ENCODE measurements around the gene GHITM.
"Not testable (repeated sequence)": the region's sequence is repeated elsewhere in the genome, so short reads cannot be mapped to it uniquely, and the experiment has no call there.

GHITM gene

DNA sequence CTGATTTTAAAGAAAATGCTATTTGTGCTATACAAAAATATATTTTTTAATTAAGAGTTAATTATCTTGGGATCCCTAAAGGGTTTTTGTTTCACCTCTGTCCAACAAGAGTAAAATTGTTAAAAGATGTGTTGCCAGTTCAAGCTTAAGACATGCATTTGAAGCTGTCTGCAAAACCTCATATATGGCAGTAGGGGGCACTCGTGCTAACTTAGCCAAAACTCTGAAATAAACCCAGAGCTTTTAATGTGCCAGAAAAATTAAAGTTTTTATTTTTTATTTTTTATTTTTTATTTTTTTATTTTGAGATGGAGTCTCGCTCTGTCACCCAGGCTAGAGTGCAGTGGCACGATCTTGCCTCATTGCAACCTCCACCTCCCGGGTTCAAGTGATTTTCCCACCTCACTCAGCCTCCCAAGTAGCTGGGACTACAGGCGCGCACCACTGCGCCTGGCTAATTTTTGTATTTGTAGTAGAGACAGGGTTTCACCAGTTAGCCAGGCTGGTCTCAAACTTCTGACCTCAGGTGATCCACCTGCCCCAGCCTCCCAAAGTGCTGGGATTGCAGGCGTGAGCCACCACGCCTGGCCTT lies 8.8 kb downstream of the GHITM start:
- DNase-seq = peak in 3 of 6 experiments; percentile 21 to 50 (median 21)

DNA sequence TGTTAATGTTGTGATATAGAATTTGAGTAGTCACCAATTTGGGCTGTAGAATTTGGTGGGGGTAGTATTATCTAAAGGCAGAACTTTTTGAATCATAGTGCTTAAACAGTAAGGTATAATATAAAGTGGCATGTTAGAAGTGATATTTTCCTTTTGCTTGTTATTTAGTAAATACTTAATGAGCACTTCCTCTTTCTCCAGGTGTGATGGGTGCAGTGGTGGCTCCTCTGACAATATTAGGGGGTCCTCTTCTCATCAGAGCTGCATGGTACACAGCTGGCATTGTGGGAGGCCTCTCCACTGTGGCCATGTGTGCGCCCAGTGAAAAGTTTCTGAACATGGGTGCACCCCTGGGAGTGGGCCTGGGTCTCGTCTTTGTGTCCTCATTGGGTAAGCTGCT lies 10.5 kb downstream of the GHITM start:
- no peak for DNase-seq

DNA sequence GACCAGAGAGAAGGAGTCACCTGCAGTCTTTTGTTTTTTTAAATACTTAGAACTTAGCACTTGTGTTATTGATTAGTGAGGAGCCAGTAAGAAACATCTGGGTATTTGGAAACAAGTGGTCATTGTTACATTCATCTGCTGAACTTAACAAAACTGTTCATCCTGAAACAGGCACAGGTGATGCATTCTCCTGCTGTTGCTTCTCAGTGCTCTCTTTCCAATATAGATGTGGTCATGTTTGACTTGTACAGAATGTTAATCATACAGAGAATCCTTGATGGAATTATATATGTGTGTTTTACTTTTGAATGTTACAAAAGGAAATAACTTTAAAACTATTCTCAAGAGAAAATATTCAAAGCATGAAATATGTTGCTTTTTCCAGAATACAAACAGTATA lies 13.5 kb downstream of the GHITM start:
- no peak for DNase-seq

DNA sequence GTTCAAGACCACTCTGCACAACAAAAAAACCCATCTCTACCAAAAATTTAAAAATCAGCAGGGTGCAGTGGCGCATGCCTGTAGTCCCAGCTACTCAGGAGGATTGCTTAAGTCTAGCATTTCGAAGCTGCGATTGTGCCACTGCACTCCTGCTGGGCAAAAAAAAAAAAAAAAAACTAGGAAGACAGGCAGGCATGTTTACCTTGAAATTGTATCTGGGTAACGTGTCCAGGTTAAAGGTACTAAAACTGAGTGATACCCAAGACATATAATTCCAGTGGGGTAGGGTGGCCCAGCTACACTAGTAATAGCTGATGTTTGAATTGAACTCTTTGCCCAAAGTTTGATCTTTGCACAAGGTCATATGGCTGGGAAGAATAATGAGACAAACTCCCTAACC lies 16.2 kb downstream of the GHITM start:
- DNase-seq = no peak

DNA sequence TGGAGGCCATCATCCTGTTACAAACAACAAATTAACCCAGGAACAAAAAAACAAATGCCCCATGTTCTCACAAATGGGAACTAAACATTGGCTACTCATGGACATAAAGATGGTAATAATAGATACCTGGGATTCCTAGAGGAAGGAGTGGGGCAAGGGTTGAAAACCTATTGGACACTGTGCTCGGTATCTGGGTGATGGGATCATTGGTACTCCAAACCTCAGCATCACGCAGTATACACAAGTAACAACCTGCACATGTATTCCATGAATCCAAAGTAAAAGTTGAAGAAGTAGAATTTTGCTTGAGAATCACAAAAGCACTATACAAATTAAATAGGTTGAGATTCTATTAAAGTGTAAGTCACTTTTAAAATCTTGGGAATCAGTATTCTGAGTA lies 16.7 kb downstream of the GHITM start:
- no peak for DNase-seq

DNA sequence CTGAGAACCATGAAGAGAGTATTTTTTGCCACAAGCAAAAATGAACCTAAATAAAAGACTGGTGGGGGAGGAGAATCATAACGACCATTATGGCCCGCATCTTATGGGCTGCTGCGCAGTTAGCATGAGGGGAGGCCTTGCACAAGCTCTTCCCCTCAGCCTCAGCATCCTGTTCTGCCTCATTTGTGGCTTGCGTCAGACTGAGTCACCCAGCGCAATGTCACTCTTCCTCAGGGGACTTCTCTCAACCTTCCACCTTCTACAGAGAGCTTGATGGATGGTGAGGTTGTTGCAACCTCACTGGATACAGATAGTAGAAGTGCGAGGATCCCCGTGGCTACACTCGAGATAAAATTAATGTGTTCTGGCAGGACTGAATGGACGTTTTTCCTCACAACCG lies 17.5 kb downstream of the GHITM start:
- peak in 1 of 6 experiments; percentile 3 for DNase-seq

DNA sequence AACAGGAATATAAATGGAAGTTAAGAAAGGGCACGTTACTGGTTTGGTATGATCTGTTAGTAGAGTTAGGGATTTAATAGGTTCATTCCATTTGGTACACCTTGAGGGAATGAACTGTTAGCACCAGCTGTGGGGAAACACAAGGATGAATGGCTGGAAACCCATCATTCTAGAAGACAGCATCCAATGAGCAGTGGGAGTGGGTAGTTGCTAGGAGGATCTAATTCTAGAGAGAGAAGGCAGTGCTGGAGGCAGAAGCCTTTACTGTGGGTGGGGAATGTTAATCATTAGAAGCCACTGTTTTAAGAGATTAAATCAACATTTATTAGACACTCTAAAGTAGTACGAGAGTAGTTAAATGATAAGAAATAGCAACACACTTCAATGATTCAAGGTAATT lies 18.8 kb downstream of the GHITM start:
- DNase-seq = no peak

DNA sequence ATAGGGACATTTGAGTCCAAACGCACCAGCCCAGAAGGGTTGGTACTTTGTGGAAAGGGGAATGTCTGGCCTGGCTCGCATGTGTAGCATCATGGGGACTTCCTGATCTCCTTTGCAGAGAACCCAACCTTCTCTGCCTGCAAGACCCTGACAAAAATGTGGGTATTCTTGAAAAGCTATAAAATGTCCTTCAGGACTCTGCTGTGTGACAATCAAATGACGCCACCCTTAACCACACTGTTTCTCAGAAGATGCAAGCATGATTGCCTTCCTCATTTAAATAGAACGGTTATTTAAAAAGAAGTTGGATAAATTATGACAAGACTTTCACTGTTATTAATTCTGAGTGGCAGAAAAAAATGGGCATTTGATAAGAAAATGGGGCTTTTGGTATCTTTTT lies 19.2 kb downstream of the GHITM start:
- no peak for DNase-seq

DNA sequence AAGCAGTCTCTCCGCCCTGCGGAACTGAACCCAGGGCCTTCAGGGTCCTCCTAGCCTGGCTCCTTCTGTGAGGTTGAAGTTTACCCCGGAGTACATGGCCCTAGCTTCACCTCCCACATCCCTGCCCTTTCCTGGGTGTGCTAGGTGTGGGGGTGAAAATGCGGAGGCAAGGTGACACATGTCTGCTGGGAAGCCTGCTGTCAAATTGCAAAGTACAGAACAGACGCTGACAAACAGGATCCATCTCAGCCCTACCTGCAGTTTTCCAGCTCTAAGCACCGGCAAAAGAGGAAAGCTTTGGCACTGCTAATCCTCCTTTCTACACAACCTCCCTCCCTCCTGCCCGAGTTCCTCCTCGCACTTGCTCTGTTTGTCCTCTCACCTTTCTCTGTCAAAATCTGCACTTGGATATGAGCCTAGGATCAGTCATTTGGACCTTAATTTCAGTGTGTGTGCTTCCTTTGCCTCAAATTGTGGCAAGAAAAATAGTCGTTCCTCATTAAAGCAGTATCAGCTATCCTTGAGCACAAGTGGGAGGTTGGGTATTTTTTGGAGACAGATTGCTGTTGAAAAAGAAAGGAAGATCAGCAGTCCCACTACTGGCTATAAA lies 19.9 kb downstream of the GHITM start:
- DNase-seq = no peak

DNA sequence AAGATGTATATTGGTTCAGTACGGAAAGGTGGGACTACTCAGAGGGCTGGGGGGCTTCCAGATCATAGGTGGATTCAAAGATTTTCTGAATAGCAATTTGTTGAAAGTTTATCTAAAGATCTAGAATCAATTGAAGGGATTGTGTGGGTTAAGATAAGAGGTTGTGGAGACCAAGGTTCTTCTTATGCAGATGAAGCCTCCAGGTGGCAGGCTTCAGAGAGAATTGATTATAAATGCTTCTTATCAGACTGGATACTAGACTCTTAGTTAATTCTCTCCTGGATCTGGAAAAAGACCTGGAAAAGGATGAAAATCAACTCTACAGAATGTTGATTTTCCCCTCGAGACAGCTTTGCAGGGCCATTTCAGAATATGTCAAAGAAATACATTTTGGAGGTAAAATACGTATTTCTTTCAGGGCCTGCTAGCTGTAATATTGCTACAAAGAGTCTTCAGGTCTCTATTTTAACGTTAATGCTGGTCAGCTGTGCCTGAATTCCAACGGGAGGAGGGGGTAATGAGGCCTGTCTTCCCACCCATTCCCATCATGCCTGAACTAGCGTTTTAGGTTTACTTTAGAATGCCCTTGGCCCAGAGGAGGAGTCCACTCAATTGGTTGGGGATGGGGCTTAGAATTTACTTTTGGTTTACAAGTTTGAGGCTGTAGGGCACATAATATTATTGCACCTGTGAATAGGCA lies 21.5 kb downstream of the GHITM start:
- DNase-seq = no peak

DNA sequence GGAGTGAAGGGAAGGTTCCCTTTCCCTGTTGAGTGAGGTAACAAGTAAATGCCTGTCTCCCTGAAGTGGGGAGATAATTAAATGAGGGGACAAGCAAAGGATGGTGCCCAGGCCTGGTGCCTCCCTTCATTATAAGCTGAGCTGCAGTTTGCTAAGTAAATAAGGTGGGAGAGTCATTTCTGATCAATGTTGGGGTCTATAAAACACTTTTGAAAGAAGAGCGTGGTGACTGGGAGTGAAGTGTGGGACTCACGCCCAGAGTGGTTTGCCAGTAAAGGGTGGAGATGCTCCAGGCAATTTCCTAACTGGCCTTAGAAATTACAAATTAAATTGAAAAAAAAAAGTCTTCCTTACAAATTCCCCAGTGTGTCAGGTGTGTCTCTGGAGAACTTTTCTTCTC lies 24.7 kb downstream of the GHITM start:
- no peak for DNase-seq

DNA sequence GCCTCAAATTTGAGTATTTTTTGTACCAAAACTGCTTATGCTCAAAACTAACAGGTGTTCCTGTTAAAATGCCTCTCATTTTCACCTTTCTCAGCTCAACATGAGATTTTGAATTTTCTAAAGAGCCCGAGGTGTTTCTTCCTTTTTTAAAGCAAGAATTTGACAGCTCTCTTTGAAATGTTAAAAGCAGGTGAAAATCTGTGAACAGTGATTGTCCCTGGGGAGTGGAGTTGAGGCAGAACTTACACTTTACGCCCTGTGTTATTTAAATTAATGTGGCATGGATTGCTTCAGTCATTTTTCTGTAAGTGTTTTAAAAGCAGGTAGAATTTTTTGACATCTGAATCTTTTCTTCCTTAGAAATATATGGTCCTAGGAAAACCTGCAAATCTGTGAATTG lies 25.1 kb downstream of the GHITM start:
- no peak for DNase-seq

DNA sequence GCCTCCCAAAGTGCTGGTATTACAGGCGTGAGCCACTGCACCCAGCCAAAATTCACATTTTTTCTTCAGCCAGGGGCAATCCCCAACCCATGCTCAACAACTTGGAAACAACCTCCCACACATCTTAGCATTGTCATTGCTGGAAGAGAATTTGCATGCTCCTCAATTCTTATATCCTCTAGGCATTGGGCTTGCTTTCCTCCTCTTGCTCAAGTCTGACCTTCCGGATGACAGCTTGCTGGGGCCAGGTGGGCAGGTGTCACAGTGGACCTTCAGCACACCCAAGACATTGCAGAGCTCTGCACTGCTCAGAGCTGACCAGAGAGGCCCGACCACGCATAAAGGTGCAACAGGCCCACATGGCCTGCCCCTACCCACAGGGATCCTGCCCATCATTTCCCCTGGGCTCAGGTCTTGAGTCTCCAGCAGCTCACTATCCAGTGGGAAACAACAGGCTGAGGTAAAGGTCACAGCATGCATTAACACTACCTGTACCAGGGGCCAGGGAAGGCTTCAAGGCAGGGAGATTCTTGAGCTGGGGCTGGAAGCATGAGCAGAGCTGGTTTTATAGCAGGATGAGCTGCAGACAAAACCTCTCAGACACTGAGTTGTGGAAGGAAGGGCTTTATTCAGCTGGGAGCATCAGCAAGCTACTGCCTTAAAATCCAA lies 27.4 kb downstream of the GHITM start:
- no peak for DNase-seq

DNA sequence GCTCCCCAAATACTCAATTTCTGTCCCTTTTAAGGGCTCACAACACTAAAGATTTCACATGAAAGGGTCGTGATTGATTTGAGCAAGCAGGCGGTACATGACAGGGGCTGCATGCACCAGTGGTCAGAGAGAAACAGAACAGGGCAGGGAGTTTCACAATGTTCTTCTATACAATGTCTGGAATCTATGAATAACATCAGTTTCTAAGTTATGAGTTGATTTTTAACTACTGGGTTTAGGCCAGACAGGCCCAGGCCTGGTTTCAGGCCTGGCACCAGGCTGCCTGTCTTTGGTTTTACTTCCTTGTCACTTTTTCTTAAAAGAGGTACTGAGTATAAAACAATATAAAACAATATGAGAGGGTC lies 28.0 kb downstream of the GHITM start:
- not testable (repeated sequence) for DNase-seq

DNA sequence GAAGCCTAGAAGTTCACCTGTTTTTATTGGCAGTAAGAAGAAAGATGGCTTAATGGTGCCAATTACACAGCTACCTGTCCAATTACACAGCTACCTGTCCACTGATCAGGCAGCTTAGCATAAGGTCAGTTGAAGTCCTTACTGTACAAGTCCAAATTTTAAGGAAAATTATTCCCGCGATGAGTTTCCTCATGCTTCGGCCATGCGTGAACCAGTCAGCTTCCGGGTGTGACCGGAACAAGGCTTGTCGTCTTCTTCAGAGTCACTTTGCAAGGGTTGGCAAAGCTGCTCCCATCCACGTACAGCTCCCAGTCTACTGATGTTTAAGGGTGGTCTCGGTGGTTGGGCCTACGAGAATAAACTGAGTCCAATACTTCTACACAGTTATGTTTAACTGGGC lies 29.1 kb downstream of the GHITM start:
- not testable (repeated sequence) for DNase-seq

DNA sequence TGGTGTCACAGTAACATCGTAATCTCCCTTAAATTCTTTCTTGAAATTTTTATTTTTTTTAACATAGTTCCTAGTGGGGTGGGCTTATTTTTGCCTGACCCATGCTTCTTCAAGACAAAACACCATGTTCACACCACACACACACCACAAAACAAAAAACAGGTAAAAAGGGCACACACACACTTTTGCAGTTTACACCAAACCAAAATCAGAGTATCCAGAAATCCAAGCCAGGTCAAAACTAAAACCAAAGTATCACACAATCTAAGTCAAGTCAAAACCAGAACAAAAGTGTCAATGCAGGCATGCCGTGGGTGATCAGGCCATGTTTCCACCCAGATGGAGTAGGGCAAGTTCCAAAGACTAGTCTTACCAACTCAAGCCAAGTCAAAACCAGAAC lies 31.9 kb downstream of the GHITM start:
- not testable (repeated sequence) for DNase-seq

DNA sequence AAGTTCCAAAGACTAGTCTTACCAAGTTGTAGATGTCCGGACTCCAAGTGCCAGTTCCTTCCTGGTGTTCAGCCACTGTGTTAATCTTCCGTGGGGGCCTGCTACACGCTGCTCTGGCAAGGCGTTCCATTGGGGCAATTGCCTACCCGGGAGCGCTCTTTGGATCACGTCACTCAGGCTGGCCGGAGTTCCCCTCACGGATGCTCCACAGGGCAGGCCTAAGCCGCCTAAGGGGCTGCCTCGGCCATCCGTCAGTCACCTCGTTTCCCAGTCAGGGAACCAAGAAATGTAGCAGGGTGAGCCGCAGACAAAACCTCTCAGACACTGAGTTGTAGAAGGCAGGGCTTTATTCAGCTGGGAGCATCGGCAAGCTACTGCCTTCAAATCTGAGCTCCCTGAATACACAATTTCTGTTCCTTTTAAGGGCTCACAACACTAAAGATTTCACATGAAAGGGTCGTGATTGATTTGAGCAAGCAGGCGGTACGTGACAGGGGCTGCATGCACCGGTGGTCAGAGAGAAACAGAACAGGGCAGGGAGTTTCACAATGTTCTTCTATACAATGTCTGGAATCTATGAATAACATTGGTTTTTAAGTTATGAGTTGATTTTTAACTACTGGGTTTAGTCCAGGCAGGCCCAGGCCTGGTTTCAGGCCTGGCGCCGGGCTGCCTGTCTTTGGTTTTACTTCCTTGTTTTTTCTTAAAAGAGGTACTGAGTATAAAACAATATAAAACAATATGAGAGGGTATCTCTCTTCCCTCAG lies 32.6 kb downstream of the GHITM start:
- not testable (repeated sequence) for DNase-seq

DNA sequence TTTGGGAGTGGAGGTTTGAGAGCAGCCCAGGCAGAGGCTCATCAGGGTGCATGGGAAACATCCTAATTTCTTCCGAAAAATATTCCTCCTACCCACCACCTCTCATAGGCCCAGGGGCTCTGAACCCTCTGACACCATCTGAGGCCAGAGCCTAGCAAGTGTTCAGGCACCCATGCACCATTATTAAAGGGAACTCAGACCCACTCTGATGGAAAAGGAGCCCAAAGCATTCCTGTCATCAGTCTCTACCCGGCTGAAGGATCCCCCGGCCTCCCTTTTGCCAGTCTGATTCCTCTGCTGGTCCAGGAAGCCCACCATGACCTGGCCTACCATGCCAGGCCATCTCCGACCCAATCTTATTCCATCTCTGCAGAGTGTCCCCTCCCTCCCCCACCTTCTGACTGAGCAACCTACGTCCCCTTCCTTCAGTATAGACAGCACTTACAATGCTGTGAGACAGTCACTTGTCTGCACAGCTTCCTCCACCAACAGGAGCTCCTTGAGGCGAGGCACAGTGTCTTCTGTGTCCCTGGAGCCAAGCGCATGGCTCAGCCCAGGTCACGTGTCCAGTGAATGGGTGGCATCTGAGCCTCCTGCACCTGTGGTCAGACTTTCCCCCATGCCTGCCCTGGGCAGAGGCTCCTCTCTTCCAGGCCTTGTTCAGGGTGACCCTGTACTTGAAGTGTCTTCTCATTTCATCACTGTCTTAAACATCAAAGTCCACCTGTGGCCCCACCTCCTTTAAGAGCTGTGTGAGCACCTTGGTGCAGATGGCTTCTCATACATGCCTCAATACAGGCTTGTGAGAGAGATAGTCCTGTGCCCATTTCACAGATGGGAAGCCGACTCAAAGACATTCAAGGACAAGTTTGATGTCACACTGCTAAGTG lies 33.4 kb downstream of the GHITM start:
- no peak for DNase-seq

DNA sequence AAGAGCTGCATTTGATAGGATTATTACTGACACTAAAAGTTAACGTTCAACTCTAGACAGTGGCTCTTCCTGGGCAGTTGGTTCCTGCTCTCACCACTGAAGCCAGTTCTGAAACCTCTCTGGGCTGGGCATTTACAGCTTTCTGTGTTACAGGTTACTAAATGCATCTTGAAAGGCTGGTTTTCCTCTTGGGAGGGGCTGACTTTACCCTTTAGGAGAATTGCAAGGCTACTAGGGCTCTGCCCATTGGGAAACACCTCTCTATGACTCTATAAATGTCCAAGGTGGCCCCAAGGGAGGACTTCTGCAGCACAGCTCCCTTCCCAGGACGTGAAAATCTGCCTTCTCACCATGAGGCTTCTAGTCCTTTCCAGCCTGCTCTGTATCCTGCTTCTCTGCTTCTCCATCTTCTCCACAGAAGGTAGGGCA lies 34.2 kb downstream of the GHITM start, which contains the start of gene GPR15LG:
TSS of gene GPR15LG (plus strand) at position 301 of the 429 bp plus-strand sequence. CDS start at position 352, 51 bp downstream.
- DNase-seq = no peak

DNA sequence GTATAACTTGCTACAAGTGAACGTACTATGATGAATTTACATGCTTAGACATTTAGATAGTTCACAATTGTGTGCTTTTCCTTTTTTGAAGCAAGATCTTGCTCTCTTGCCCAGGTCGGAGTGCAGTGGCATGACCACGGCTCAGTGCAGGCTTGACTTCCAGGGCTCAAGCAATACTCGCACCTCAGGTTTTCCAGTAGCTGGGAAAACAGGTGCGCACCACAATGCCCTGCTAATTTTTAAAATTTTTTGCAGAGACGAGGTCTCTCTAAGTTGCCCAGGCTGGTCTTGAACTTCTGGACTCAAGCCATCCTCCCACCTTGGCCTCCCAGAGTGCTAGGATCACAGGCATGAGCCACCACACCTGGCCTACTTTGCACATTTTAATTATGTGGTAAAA lies 36.1 kb downstream of the GHITM start:
- DNase-seq = no peak

DNA sequence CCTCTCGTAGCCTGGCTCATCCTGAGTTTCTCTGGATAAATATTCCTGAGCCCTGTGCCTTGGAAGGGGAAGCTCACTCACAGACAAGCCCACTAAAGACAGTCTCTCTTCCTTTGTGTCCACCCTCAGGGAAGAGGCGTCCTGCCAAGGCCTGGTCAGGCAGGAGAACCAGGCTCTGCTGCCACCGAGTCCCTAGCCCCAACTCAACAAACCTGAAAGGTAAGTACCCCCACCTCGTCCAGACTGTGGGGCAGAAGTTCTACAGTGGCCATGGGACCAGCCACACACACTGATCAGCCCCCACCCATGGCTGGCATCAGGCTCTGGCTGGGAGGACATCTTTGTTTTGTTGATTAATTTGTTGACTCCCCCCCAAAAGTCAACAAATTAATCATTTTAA lies 37.0 kb downstream of the GHITM start:
- no peak for DNase-seq

Measured in stimulated activated naive CD4-positive, alpha-beta T cell (primary cell).